Bone marrow (tissue), 2 donors: ENCODE measurements around the gene ARX.

Experiments used
- DNase-seq, 2 donors: peaks; one replicate each; lab custom pipeline; 2025; lab: John Stamatoyannopoulos, UW

ARX gene

GRCh38 chrX:25001808-25002660, 13.7 kb downstream of the ARX start:
- DNase-seq = no peak

GRCh38 chrX:24999511-24999910, 16.3 kb downstream of the ARX start:
- DNase-seq = no peak

GRCh38 chrX:24996096-24996709, 19.6 kb downstream of the ARX start:
- no peak for DNase-seq

GRCh38 chrX:24993879-24994278, 21.9 kb downstream of the ARX start:
- DNase-seq = no peak

GRCh38 chrX:24990535-24990934, 25.2 kb downstream of the ARX start:
- DNase-seq = no peak

GRCh38 chrX:24988314-24988713, 27.5 kb downstream of the ARX start:
- DNase-seq = no peak

GRCh38 chrX:24987731-24988130, 28.0 kb downstream of the ARX start:
- no peak for DNase-seq

- no peak for DNase-seq
These were observed 30.6 kb downstream of the ARX start for GRCh38 chrX:24985120-24985519.

GRCh38 chrX:24983931-24984330, 31.8 kb downstream of the ARX start:
- no peak for DNase-seq

- DNase-seq = no peak
These were observed 33.3 kb downstream of the ARX start for GRCh38 chrX:24982306-24982965.

GRCh38 chrX:24981030-24981429, 34.7 kb downstream of the ARX start:
- DNase-seq = no peak

- no peak for DNase-seq
These were observed 36.7 kb downstream of the ARX start for GRCh38 chrX:24979081-24979480.

GRCh38 chrX:24969812-24970211, 46.0 kb downstream of the ARX start:
- DNase-seq = no peak

GRCh38 chrX:24965372-24965771, 50.4 kb downstream of the ARX start:
- DNase-seq = no peak

- DNase-seq = no peak
These were observed 51.9 kb downstream of the ARX start for GRCh38 chrX:24963823-24964222.

GRCh38 chrX:24961809-24962208, 54.0 kb downstream of the ARX start:
- DNase-seq = no peak

GRCh38 chrX:24956828-24957227, 58.9 kb downstream of the ARX start:
- no peak for DNase-seq

GRCh38 chrX:24955372-24955930, 60.3 kb downstream of the ARX start:
- DNase-seq = no peak

GRCh38 chrX:24954732-24955131, 61.0 kb downstream of the ARX start:
- no peak for DNase-seq
